Glomerular visceral epithelial cell (primary cell): ENCODE results near the gene NF1.
"Not testable (repeated sequence)": the region's sequence is repeated elsewhere in the genome, so short reads cannot be mapped to it uniquely, and the experiment has no call there.

Experiments
- DNase-seq: peaks from one replicate; pipeline ENCODE4 v3.0.0-alpha.2; 2016; ENCODE audit errors: extremely low spot score

The NF1 gene

DNA sequence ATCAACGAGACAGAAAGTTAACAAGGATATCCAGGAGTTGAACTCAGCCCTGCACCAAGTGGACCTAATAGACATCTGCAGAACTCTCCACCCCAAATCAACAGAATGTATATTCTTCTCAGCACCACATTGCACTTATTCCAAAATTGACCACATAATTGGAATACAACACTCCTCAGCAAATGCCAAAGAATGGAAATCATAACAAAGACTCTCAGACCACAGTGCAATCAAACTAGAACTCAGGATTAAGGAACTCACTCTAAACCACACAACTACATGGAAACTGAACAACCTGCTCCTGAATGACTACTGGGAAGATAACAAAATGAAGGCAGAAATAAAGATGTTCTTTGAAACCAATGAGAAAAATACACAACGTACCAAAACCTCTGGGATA lies 84.2 kb downstream of the NF1 start:
- not testable (repeated sequence) for DNase-seq

DNA sequence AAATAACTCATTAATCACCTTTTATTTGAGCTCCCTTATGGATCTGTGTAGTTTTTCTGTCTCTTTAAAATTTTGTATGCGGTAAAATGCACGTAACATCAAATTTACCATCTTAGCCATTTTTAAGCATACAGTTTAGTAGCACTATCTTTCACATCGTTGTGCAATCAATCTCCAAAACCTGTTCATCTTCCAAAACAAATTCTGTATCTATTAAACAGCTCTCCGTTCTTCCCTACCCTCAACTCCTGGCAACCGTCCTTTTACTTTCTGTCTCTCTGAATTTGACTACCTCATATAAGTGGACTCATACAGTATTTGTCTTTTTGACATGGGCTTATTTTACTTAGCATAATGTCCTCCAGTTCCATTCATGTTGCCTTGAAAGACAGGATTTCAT lies 100.5 kb downstream of the NF1 start:
- no peak for DNase-seq

DNA sequence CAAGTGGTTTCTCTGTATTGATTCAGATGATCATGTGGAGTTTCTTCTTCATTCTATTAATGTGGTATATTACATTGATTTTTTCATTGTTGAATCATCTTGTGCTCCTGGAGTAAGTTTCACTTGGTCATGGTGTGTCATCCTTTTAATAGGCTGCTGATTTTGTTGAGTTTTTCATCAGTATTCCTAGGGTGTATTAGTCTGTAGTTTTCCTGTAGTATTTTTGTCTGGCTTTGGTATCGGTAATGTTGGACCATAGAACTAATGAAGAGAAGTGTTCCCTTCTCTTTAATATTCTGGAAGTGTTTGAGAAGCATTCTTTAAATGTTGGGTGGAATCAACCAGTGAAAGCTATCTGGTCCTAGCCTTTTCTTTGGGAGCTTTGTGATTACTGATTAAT lies 103.2 kb downstream of the NF1 start:
- DNase-seq: no peak

DNA sequence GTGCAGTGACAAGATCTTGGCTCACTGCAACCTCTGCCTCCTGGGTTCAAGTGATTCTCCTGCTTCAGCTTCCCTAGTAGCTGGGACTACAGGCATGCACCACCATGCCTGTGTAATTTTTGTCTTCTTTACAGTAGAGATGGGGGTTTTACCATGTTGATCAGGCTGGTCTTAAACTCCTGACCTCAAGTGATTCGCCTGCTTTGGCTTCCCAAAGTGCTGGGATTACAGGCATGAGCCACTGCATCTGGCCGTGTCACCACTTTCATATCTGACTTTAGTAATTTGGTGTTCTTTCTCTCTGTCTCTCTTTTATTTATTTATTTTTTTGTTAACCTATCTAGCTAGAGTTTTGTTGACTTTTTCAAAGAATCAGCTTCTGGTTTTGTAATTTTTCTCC lies 103.9 kb downstream of the NF1 start:
- peak; percentile 29 for DNase-seq

DNA sequence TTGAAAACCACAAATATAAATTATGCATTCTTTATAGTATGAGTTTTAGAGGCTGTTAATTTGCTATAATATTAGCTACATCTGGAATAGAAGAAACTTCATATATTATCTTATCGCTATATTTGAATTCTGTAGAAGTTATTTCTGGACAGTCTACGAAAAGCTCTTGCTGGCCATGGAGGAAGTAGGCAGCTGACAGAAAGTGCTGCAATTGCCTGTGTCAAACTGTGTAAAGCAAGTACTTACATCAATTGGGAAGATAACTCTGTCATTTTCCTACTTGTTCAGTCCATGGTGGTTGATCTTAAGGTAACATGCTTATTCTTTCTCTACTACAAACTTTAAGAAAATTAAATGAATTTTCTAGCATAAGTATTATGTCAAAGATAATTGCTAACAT lies 105.5 kb downstream of the NF1 start:
- DNase-seq: no peak

DNA sequence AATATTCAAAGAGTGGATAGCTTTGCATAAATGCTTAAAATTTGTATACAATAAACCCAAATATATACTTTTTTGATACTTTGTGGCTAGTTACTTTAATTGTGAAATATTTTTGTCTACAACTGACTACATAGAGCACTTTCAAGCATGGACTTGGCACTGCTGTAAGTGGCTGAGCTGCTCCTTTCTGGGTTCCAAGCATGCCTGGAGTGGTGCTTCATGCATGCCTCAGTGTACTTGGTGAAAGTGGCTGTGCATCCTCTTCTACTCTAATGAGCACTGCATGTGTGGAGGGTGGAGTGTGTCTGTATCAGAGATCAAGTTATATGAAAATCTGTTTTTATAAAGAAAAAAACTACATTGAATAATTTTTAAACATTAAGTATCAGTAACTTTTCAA lies 108.2 kb downstream of the NF1 start:
- no peak for DNase-seq

DNA sequence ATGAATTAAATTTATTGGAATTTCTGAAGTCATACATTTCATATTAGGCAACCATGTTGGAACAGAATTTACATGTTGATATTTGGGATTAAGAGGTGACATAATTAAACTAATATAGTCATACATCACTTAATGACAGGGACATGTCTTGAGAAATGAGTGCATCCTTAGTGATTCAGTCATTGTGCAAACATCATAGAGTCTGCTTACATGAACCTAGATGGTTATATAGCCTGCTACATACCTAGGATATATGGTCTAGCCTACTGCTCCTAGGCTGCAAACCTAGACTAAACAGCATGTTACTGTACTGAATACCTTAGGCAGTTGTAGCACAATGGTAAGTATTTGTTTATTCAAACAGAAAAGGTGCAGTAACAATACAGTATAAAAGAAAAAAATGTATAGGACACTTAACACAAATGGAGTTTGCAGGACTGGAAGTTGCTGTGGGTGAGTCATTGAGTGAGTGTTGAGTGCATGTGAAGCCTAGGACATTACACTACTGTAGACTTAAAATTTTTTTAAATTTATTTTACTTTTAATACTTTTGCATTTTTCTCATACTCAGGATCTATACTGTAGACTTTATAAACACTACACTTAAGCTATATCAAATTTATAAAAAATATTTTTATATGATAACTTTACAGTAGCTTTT lies 116.7 kb downstream of the NF1 start:
- DNase-seq: no peak

DNA sequence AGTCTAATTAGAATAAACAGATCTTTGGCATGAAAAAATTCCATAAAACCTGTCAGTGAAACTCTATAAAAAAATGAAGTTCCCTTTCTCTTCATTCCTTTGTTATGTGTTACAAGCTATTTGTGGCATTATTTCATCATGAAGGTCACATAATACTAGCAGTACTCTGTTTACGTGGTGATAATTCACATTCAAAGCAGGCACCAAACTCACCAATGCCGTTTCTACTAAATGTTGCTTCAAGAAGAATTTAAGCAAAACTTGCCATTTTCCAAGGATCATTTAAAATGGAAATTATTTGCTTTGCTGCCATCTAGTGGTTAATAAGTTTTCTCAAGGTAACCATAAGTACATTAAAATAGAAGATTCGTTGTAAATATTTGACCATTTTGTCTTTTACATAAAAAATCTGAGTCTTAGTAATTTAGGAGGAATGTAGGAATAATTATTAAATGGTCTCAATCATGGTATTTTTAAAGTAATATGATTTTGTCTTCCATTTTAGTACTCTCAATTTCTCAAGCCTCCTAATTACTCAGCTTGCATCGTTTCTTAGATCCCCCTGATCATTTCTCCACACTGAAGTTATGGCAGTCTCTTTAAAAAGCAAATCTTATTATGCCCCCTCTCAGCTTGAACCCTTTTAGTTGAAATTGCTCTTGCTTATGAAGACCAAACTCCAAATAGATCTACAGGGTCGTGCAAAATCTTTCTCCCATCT lies 121.4 kb downstream of the NF1 start:
- DNase-seq: peak; percentile 59

DNA sequence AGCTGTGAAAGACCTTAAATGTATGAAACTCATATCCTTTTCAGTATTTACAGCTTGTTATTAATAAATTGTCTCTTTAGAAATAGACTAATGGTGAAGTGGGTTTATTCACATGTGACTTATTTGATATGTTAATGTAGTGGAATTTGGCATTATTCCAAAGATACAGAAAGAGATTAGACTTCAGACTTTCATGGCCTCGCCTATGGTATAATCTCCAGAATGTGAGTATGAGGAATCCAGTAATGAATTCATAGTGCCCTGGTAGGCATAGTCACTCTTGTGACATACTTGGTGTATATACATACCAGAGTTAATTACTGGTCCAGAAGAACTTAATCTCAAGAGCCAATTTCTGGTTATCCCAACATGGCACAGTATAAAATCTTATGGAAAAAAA lies 129.6 kb downstream of the NF1 start:
- DNase-seq: no peak

DNA sequence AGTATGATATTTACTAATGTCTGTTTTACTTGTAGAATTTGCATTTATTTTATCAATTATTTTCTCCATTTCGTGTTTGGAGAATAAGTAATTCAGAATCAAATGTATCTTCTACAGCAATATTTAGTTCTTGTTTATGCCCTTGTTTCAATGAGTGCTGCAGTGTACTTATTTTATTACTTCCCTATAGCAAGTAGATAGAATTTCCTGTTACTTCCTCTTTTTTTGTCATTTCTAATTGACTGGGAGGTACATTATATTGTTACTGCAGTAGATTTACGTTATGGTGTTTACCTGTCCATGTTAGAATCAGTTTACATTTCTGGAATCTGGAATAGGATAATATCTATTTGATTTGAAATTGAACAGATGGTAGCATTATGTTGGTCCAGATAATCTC lies 131.1 kb downstream of the NF1 start:
- no peak for DNase-seq

DNA sequence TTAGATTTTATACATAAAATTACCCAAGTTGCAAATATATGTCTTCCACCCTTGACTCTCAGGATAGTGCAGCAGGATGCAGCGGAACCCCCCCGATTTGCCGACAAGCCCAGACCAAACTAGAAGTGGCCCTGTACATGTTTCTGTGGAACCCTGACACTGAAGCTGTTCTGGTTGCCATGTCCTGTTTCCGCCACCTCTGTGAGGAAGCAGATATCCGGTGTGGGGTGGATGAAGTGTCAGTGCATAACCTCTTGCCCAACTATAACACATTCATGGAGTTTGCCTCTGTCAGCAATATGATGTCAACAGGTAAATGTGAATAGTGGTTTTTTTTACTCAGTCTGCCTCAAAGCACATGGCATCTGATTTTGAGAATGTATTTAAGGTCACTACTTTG lies 131.6 kb downstream of the NF1 start:
- DNase-seq: no peak

DNA sequence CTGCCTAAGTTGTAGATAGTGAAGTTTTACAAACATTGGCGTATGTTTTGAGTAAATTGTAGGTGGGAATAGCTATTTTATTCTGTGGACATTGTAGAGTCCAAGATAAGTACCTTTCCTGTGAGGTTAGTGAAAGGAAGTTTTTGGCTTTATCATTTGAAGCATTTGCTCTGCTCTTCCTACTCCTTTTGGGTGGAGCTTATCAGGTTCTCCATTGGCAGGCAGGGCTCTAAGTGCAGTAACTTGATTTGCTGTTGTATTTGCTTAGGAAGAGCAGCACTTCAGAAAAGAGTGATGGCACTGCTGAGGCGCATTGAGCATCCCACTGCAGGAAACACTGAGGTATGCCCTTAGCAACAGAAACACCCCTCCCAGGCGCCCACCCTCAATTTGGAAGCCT lies 132.2 kb downstream of the NF1 start:
- no peak for DNase-seq

DNA sequence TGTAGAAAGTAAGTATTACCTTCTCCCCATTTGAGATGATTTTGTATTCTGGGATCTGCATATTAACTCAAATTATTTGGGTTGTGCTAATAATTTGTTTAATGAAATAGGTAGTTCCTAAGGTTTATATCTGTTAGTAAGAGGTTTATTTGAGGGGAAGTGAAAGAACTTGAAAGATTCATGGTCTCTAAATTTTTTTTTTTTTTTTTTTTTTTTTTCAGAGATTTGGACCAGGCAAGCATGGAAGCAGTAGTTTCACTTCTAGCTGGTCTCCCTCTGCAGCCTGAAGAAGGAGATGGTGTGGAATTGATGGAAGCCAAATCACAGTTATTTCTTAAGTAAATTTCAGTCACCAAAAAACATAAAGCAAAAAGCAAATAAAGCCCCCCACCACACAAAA lies 137.1 kb downstream of the NF1 start:
- no peak for DNase-seq

DNA sequence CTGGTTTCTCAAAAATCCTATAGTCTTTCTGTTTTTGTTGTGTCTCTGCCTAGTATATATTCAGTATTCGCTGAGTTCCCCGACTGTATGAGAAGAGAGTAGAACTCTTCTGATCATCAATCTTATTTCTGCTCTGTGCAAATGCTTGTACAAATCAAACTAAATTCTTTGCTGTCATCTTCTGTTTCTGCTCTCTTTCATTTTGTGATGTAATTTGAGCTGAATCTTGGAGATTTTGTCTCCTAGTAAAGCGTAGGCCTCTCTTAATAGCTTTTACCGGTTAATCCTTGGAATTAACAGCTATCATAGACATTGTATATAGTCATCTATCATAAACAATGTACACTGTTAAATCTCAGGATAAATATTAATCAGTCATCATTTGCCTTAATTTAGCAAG lies 140.3 kb downstream of the NF1 start:
- DNase-seq: no peak

DNA sequence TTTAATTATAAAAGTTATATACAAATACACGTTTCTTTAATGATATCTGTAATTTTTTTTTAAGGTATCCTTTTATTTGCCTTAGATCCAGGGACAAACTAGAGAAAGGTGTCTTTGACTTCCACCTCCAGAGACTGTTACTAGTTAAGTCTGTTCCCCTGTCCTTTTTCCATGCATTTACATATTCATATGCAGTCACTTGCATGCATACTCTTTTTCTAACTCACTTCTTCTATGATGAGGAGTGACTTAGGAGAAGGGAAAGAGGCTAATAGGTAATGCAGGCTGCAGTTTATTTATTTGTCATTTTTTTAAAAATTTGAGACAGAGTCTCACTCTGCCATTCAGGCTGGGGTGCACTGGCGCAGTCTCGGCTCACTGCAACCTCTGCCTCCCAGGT lies 141.4 kb downstream of the NF1 start:
- no peak for DNase-seq

DNA sequence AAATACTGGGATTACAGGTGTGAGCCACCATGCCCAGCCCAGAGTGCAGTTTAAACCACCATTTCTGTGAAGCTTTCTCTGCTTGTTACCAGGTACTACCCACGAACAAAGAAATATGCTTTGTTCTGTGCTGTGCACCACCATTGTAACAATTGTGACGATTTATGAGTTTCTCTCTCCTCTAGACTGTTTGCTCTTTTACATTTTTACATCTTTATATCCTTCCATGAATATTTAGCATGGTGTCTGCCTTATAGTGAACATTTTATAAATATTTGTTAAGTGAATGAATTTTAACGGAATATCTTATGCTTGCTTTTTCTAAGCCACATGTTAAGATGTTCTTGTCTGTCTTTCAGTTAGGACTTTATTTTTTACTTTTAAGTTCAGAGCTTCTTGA lies 141.9 kb downstream of the NF1 start:
- no peak for DNase-seq

DNA sequence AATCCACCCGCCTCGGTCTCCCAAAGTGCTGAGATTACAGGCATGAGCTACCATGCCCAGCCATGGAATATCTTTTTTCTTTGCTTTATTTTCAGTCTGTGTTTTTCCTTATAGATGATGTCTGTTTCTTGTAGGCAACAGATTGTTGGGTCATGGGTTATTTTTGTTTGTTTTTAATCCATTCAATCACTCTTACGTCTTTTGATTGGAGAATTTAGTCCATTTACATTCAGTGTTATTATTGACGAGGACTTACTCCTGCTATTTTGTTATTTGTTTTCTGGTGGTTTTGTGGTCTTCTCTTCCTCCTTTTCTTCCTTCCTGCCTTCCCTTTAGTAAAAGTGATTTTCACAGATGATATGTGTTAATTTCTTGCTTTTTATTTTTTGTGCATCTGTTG lies 146.3 kb downstream of the NF1 start:
- no peak for DNase-seq

DNA sequence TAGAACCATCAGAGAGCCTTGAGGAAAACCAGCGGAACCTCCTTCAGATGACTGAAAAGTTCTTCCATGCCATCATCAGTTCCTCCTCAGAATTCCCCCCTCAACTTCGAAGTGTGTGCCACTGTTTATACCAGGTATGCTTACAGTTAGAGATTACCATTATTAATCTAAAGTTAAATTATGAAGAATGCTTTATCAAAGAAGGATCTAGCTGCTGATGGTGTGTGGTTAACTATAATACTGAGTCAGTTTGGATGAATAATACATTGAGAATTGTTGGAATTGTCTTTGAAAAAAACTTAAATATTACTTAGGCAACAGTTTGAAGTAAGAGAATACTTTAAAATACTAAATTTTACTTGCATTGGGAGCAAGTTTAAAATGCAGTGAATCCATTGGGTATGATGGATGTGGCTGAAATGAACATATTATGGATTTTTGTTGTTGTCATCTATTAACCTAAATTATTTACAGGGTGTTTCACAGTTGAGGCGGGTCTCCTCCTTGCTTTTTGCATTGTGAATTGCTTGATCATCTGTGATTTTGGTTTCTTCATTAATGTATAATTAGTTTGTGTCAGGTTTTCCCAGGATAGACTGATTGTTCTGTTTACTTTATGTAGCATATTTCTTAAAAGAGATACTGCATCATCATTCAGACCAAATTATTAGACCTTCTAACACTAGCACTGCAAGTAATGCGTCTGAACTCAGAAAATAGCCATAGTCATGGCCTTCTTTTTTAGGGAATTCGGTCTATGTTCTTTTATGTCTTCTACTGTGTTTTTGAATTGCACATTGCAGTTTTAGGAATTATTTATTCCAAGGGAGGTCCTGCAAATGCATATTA lies 154.4 kb downstream of the NF1 start:
- peak; percentile 53 for DNase-seq

DNA sequence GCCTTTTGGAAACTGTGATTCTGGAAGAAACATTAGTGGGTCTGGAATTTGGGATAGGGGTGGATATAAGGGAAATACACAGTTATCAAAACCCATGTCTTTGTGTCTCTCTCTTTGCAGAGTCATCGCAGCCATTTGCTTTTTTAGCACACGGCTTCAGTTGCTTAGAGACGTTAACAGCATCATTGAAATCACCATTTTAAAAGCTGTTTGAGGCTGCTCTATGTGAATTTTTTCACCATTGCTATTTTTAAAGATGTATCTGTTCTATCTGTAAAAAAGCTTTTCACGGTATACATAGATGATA lies 155.0 kb downstream of the NF1 start:
- DNase-seq: no peak

DNA sequence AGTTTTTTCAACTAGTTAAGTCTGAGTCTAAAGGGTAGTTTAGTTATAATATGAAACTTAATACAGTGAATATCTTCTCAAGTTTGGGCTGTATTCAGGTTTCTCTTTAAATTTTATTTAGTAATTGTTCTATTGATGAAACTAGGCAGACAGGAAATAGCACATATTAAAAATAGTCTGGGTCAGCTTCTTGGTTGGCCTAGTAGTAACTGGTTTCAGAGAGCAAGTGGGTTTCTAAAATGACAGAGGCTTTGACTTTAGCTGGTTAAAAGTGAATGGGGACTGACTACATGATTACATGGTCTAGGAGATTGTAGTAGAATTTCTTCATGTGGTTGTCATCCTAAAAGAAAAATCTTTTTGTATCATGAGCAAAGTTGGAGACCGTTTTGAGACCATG lies 155.5 kb downstream of the NF1 start:
- no peak for DNase-seq

DNA sequence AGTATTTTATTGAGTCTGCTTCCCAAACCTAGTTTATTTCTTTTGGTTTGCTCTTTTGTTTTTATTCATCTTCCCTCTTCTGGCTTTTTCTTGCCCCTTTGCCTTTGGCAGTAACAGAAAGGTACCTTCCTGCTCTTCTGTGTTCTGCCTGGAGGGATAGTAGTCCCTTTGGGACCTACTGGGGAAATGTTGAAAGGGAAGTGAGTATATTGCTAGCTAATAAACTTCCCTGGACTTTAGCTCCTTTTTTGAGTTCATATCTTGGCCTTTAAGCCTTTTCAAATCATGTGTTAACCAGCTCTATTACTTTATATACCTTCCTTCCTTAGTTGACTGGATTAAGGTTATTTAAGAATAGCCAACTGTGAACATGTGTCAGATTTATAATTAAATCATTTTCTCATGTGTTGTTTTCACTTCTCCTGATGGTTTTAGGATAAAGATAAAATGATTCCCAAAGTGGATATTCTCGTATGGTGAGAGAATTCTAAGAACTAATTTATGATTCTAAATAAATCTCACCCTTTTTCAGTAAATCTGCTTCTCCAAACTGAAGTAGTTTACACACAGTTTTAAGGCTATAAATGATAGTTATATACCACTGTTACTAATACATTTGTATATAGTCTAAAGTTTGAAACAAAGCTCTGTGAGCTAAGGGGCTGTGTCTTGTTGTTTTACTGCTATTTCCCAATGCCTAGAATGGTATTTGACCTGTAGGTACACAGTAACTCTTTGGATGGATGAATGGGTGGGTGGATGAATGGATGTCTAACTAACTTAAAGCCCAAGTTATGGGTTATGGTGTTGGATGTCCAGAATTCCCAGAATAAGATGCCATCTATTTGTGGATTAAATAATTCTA lies 156.6 kb downstream of the NF1 start:
- DNase-seq: no peak

DNA sequence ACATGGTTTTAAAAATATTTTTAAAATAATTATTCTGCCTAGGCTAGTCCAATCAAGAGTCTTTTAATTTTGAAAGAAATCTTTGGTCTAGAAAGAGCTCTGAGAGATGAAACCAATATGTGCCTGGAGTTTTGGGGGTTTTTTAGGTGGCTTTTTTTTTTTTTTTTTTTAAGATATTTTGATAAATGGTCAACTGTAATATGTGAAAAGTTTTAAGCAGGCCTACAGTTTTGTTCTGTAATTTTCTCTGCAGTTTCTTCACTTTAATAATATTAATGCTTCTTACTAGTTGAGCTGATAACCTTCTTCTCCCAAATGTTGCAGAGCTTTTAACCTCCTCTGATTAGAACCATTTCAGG lies 157.2 kb downstream of the NF1 start:
- no peak for DNase-seq
